NCI-H2171 treated with DMSO at 0.1 percent for 48 hours (cell line): ENCODE measurements around the gene GSN.

Experiments
- DNase-seq: peaks from one replicate; lab custom pipeline; 2025; lab: John Stamatoyannopoulos, UW

Gene GSN

GRCh38 chr9:121267689-121268597 is at the start of gene GSN:
Gene GSN (plus strand): TSS chr9:121268162. CDS start chr9:121301972, 33,810 bp downstream.
- peak; percentile 31 for DNase-seq

GRCh38 chr9:121218357-121219027 is 49.5 kb upstream of the GSN start:
- no peak for DNase-seq

- no peak for DNase-seq
Observed at GRCh38 chr9:121219530-121219929, 48.4 kb upstream of the GSN start.

- DNase-seq = no peak
Observed at GRCh38 chr9:121220996-121221663, 46.8 kb upstream of the GSN start.

- DNase-seq = no peak
Observed at GRCh38 chr9:121221664-121222055, 46.3 kb upstream of the GSN start.

- peak; percentile 32 for DNase-seq
Observed at GRCh38 chr9:121222524-121223171, 45.3 kb upstream of the GSN start.

GRCh38 chr9:121225240-121225639 is 42.7 kb upstream of the GSN start:
- no peak for DNase-seq

GRCh38 chr9:121226175-121226574 is 41.8 kb upstream of the GSN start:
- no peak for DNase-seq

GRCh38 chr9:121227862-121228261 is 40.1 kb upstream of the GSN start:
- no peak for DNase-seq

- DNase-seq = no peak
Observed at GRCh38 chr9:121230256-121230655, 37.7 kb upstream of the GSN start.

- no peak for DNase-seq
Observed at GRCh38 chr9:121232251-121232650, 35.7 kb upstream of the GSN start.

GRCh38 chr9:121233906-121234831 is 33.8 kb upstream of the GSN start:
- no peak for DNase-seq

GRCh38 chr9:121234832-121235161 is 33.2 kb upstream of the GSN start:
- no peak for DNase-seq

GRCh38 chr9:121235512-121235911 is 32.5 kb upstream of the GSN start:
- DNase-seq = no peak

GRCh38 chr9:121237916-121238315 is 30.0 kb upstream of the GSN start:
- DNase-seq = no peak

- DNase-seq = no peak
Observed at GRCh38 chr9:121239071-121239470, 28.9 kb upstream of the GSN start.

GRCh38 chr9:121239851-121240250 is 28.1 kb upstream of the GSN start:
- DNase-seq = no peak

GRCh38 chr9:121240472-121241135 is 27.4 kb upstream of the GSN start:
- DNase-seq = peak; percentile 35

- no peak for DNase-seq
Observed at GRCh38 chr9:121242219-121242958, 25.6 kb upstream of the GSN start.

- no peak for DNase-seq
Observed at GRCh38 chr9:121242959-121243346, 25.0 kb upstream of the GSN start.
